K562 (cell line): Measurements from ENCODE around the gene RCC1. TPM values are rescaled to one million over a fixed set of nuclear protein-coding genes. Genes with fewer than 3 reads are reported as not detected.

ENCODE experiments used
- ELF1 ChIP-seq: fragments of 200-800 bp; sonication (Bioruptor generic); IDR thresholded peaks from 2 replicates; pipeline ENCODE4 v1.6.1; 2016; ENCODE audit warnings: missing genetic modification characterization, missing compliant biosample characterization
- FOXO4 ChIP-seq: fragments of 450-650 bp; formaldehyde crosslinking; IDR thresholded peaks from 2 replicates; pipeline ENCODE4 v1.4.0; 2020; ENCODE audit warnings: mild to moderate bottlenecking, moderate library complexity
- HNRNPH1 ChIP-seq: fragments of 200-400 bp; formaldehyde crosslinking; optimal IDR thresholded peaks from 2 replicates; pipeline ENCODE3; 2017; ENCODE audit warnings: low read depth, mild to moderate bottlenecking, low read length, moderate library complexity
- JUN ChIP-seq, 2 experiments: sonication (generic) in 1 of 2; formaldehyde crosslinking in 1 of 2; IDR thresholded peaks; 2 replicates each; pipeline versions ENCODE4 v1.6.1 to v1.8.0; 2012 to 2022; ENCODE audit warnings: borderline replicate concordance in 2 of 2, mild to moderate bottlenecking in 2 of 2, improper control_type of control experiment in 1 of 2, low read depth in 1 of 2, low read length in 1 of 2, missing genetic modification reagents in 1 of 2
- MEF2A ChIP-seq: IDR thresholded peaks from 2 replicates; pipeline ENCODE4 v1.6.1; 2011; ENCODE audit warnings: low read depth, mild to moderate bottlenecking, low read length, moderate library complexity; ENCODE audit not compliant: control insufficient read depth
- NCOR1 ChIP-seq: fragments of 450-650 bp; IDR thresholded peaks from 2 replicates; pipeline ENCODE4 v1.6.1; 2016; ENCODE audit warnings: mild to moderate bottlenecking, moderate library complexity
- NFIX ChIP-seq: fragments of 250-450 bp; sonication (Bioruptor Pico); IDR thresholded peaks from 2 replicates; pipeline ENCODE4 v1.4.0; 2020; ENCODE audit warnings: low read depth, mild to moderate bottlenecking, moderate library complexity
- NUFIP1 ChIP-seq: fragments of 450-650 bp; IDR thresholded peaks from 2 replicates; pipeline ENCODE4 v1.6.1; 2018; ENCODE audit not compliant: partially characterized antibody
- PRMT5 ChIP-seq: sonication (generic); formaldehyde crosslinking; IDR thresholded peaks from 2 replicates; pipeline ENCODE4 v1.5.0; 2020; ENCODE audit warnings: missing genetic modification reagents
- RNF219 ChIP-seq: fragments of 250-450 bp; sonication (Bioruptor Pico); IDR thresholded peaks from 2 replicates; pipeline ENCODE4 v1.5.0; 2022; ENCODE audit warnings: mild to moderate bottlenecking
- RUNX1 ChIP-seq: sonication (generic); IDR thresholded peaks from 2 replicates; pipeline ENCODE4 v1.6.1; 2016; ENCODE audit warnings: antibody characterized with exemption, low read depth
- SP2 ChIP-seq: IDR thresholded peaks from 2 replicates; pipeline ENCODE4 v1.6.1; 2011; ENCODE audit warnings: mild to moderate bottlenecking, low read depth, low read length, moderate library complexity; ENCODE audit not compliant: poor library complexity, severe bottlenecking; ENCODE audit errors: extremely low read depth
- SRF ChIP-seq, 2 experiments: fragments of 250-450, 450-650 bp in 1 of 2; sonication (Bioruptor Pico) in 1 of 2; sonication (generic) in 1 of 2; formaldehyde crosslinking; IDR thresholded peaks; 2 replicates each; pipeline versions ENCODE4 v1.5.0 to v1.5.1; 2020 to 2022; ENCODE audit warnings: mild to moderate bottlenecking in 1 of 2, missing genetic modification reagents in 1 of 2
- STAT5A ChIP-seq: IDR thresholded peaks from 2 replicates; pipeline ENCODE4 v1.6.1; 2012; ENCODE audit warnings: low read length, inconsistent platforms, borderline replicate concordance
- XRCC5 ChIP-seq: fragments of 200-400 bp; formaldehyde crosslinking; IDR thresholded peaks from 2 replicates; pipeline ENCODE4 v1.6.1; 2017; ENCODE audit warnings: low read depth, mild to moderate bottlenecking, low read length
- ZNF140 ChIP-seq: fragments of 250-450 bp; sonication (Bioruptor Pico); IDR thresholded peaks from 2 replicates; pipeline ENCODE4 v1.8.0; 2021; ENCODE audit warnings: moderate library complexity, mild to moderate bottlenecking, inconsistent platforms
- ZNF57 ChIP-seq: fragments of 450-650 bp; formaldehyde crosslinking; IDR thresholded peaks from 2 replicates; pipeline ENCODE4 v1.4.0; 2020; ENCODE audit warnings: mild to moderate bottlenecking, moderate library complexity
- ZNF586 ChIP-seq: fragments of 450-650 bp; formaldehyde crosslinking; conservative IDR thresholded peaks from 2 replicates; pipeline ENCODE4 v1.4.0; 2020; ENCODE audit warnings: mild to moderate bottlenecking, moderate library complexity
- polyA plus RNA-seq, 8 experiments: library from polyadenylated mRNA; depleted of rRNA in 4 of 8; stranded (reverse) in 5 of 8; unstranded in 3 of 8; fragments of >200 nt; fragmentation: Nextera tagmentation in 2 of 8; fragmentation: Illumina TruSeq in 1 of 8; extraction: Ambion mirVana in 2 of 8; extraction: Trizol in 1 of 8; gene quantifications; 2 replicates each; pipeline versions ENCODE4 v1.2.1 to v1.2.3, GENCODE V29; 2011 to 2014; ENCODE audit warnings: inconsistent platforms in 1 of 8, missing spikeins in 1 of 8
- total RNA-seq, 7 experiments: library from RNA; depleted of rRNA in 6 of 7; stranded (reverse); fragments of >200 nt in 6 of 7; fragmentation: Illumina TruSeq in 2 of 7; extraction: Trizol in 2 of 7; gene quantifications; 2 replicates each; pipeline versions ENCODE4 v1.2.1 to v1.2.3, GENCODE V29; 2011 to 2021; ENCODE audit warnings: low replicate concordance in 1 of 7
- TF ChIP-seq, protein P1 (sequence below): fragments of 450-650 bp; formaldehyde crosslinking; IDR thresholded peaks from 2 replicates; pipeline ENCODE4 v1.4.0; 2020; ENCODE audit warnings: mild to moderate bottlenecking, moderate library complexity
- TF ChIP-seq, protein P2 (sequence below): IDR thresholded peaks from 2 replicates; pipeline ENCODE4 v1.6.1; 2016; ENCODE audit warnings: missing genetic modification characterization, missing compliant biosample characterization

RCC1 gene
- total and polyA plus RNA-seq, 9 of the 15 experiments (the other 6 are each of a cell fraction or from before 2014, with no cell fraction given): 16.4 to 202 (median 107) TPM

GRCh38 chr1:28510273-28510969 lies 4.6 kb downstream of the RCC1 start (continued):
- TF ChIP-seq, protein P1, sequence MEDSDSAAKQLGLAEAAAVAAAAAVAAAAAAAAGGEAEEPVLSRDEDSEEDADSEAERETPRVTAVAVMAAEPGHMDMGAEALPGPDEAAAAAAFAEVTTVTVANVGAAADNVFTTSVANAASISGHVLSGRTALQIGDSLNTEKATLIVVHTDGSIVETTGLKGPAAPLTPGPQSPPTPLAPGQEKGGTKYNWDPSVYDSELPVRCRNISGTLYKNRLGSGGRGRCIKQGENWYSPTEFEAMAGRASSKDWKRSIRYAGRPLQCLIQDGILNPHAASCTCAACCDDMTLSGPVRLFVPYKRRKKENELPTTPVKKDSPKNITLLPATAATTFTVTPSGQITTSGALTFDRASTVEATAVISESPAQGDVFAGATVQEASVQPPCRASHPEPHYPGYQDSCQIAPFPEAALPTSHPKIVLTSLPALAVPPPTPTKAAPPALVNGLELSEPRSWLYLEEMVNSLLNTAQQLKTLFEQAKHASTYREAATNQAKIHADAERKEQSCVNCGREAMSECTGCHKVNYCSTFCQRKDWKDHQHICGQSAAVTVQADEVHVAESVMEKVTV (CRISPR knock-in tag): peak; percentile 39
- TF ChIP-seq, protein P2, sequence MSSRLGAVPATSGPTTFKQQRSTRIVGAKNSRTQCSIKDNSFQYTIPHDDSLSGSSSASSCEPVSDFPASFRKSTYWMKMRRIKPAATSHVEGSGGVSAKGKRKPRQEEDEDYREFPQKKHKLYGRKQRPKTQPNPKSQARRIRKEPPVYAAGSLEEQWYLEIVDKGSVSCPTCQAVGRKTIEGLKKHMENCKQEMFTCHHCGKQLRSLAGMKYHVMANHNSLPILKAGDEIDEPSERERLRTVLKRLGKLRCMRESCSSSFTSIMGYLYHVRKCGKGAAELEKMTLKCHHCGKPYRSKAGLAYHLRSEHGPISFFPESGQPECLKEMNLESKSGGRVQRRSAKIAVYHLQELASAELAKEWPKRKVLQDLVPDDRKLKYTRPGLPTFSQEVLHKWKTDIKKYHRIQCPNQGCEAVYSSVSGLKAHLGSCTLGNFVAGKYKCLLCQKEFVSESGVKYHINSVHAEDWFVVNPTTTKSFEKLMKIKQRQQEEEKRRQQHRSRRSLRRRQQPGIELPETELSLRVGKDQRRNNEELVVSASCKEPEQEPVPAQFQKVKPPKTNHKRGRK (tag): no peak
- no peak for TF ChIP-seq ZNF140 (CRISPR knock-in tag)
- TF ChIP-seq STAT5A: no peak; the same call in 1 of the 2 replicates
- peak; percentile 85 for TF ChIP-seq HNRNPH1
- TF ChIP-seq ZNF586 (CRISPR knock-in tag): no peak; the same call in 1 of the 2 replicates
- no peak for TF ChIP-seq ELF1 (tag)
- no peak; the same call in 1 of the 2 replicates for TF ChIP-seq RUNX1
- no peak for TF ChIP-seq PRMT5 (CRISPR knock-in tag)
- TF ChIP-seq ZNF57 (CRISPR knock-in tag): peak; percentile 95
- TF ChIP-seq SP2: no peak
- TF ChIP-seq NFIX (CRISPR knock-in tag): no peak
- TF ChIP-seq FOXO4 (CRISPR knock-in tag): peak; percentile 78; the same call in 1 of the 2 replicates
- TF ChIP-seq JUN (IDR thresholded peaks at IDR 0.05; ENCODE audit: borderline replicate concordance, low read depth, low read length): no peak
- no peak; the same call in 1 of the 2 replicates for TF ChIP-seq JUN (CRISPR knock-in tag; IDR thresholded peaks at IDR 0.05; ENCODE audit: borderline replicate concordance)
- no peak; the same call in 1 of the 2 replicates for TF ChIP-seq NCOR1
- peak; percentile 45; the same call in 1 of the 2 replicates for TF ChIP-seq MEF2A
- no peak for TF ChIP-seq XRCC5
- peak; percentile 88; the same call in 1 of the 2 replicates for TF ChIP-seq RNF219 (CRISPR knock-in tag)
- TF ChIP-seq SRF (CRISPR knock-in tag; IDR thresholded peaks at IDR 0.05): peak in 1 of 2 experiments; percentile 77; a peak in 1 of 4 replicates
- no peak for TF ChIP-seq NUFIP1
